NCI-H2029 treated with DMSO at 0.1 percent for 48 hours (cell line): ENCODE measurements around the gene ZNF688.
"Not testable (repeated sequence)": the region's sequence is repeated elsewhere in the genome, so short reads cannot be mapped to it uniquely, and the experiment has no call there.

ENCODE experiments used
- DNase-seq: peaks from one replicate; lab custom pipeline; 2025; lab: John Stamatoyannopoulos, UW

The ZNF688 gene

GRCh38 chr16:30557707-30557956 lies 13.9 kb downstream of the ZNF688 start:
- DNase-seq = no peak

GRCh38 chr16:30556125-30556473 lies 15.4 kb downstream of the ZNF688 start:
- DNase-seq = no peak

GRCh38 chr16:30555315-30556124 lies 16.0 kb downstream of the ZNF688 start:
- DNase-seq = no peak

GRCh38 chr16:30554557-30555314 lies 16.8 kb downstream of the ZNF688 start:
- DNase-seq = no peak

- DNase-seq = no peak
Observed at GRCh38 chr16:30553393-30553899, 18.1 kb downstream of the ZNF688 start.

GRCh38 chr16:30552956-30553355 lies 18.6 kb downstream of the ZNF688 start:
- DNase-seq = no peak

- DNase-seq = no peak
Observed at GRCh38 chr16:30551781-30552180, 19.7 kb downstream of the ZNF688 start.

- no peak for DNase-seq
Observed at GRCh38 chr16:30548416-30549253, 22.9 kb downstream of the ZNF688 start.

GRCh38 chr16:30546115-30546514 lies 25.4 kb downstream of the ZNF688 start:
- DNase-seq = no peak

GRCh38 chr16:30543067-30543466 lies 28.4 kb downstream of the ZNF688 start:
- no peak for DNase-seq

GRCh38 chr16:30541502-30542329 lies 29.8 kb downstream of the ZNF688 start:
- DNase-seq = no peak

GRCh38 chr16:30540916-30541464 lies 30.5 kb downstream of the ZNF688 start:
- not testable (repeated sequence) for DNase-seq

- not testable (repeated sequence) for DNase-seq
Observed at GRCh38 chr16:30539986-30540526, 31.5 kb downstream of the ZNF688 start.

- DNase-seq = no peak
Observed at GRCh38 chr16:30539000-30539964, 32.2 kb downstream of the ZNF688 start.

GRCh38 chr16:30536391-30537024 lies 35.0 kb downstream of the ZNF688 start:
- not testable (repeated sequence) for DNase-seq

- DNase-seq = no peak
Observed at GRCh38 chr16:30535777-30536190, 35.7 kb downstream of the ZNF688 start.

- peak; percentile 46 for DNase-seq
Observed at GRCh38 chr16:30535106-30535776, 36.3 kb downstream of the ZNF688 start.

GRCh38 chr16:30534368-30535105 lies 37.0 kb downstream of the ZNF688 start, which contains the start of gene ZNF747:
ZNF747 (minus strand) TSS chr16:30534858; CDS start chr16:30534679, 179 bp downstream.
- peak; percentile 46 for DNase-seq
